Omental fat pad (tissue), 4 donors: Measurements from ENCODE around the gene TRABD2B. TPM values are rescaled to one million over a fixed set of nuclear protein-coding genes. Genes with fewer than 3 reads are reported as not detected.

Experiments used
- ATAC-seq: fragments of 150-250 bp; one replicate; pipeline ENCODE4 v1.9.1; 2016; ENCODE audit warnings: mild to moderate bottlenecking, moderate library complexity; ENCODE audit not compliant: low FRiP score
- DNase-seq: peaks from one replicate; pipeline ENCODE4 v3.0.0-alpha.2; 2019; ENCODE audit warnings: low spot score
- CTCF ChIP-seq, 3 donors: fragments of 450-650 bp; IDR thresholded peaks; one replicate each; pipeline ENCODE4 v1.5.1; 2016 to 2017; ENCODE audit warnings: antibody characterized with exemption in 3 of 3, mild to moderate bottlenecking in 3 of 3, moderate library complexity in 2 of 3
- total RNA-seq, 4 donors: library from RNA; depleted of rRNA; stranded (reverse); fragments of >200 nt; gene quantifications; one replicate each; pipeline ENCODE4 v1.1.0, GENCODE V29; 2016

TRABD2B gene
- total RNA-seq, 4 donors from 2014 or later: 0.82 to 3.0 (median 1.8) TPM

GRCh38 chr1:47814612-47815395, 182.4 kb downstream of the TRABD2B start:
- ATAC-seq (no peak), DNase-seq (no peak)
- no peak for TF ChIP-seq CTCF (IDR thresholded peaks at IDR 0.05)

- DNase-seq (no peak), ATAC-seq (no peak)
- no peak for TF ChIP-seq CTCF (IDR thresholded peaks at IDR 0.05)
Observed at GRCh38 chr1:47813970-47814369, 183.2 kb downstream of the TRABD2B start.

GRCh38 chr1:47812904-47813514, 184.2 kb downstream of the TRABD2B start:
- no peak for TF ChIP-seq CTCF (IDR thresholded peaks at IDR 0.05)
- DNase-seq (no peak), ATAC-seq (no peak)

GRCh38 chr1:47810964-47811682, 186.1 kb downstream of the TRABD2B start:
- ATAC-seq (peak; percentile 73), DNase-seq (no peak)
- no peak for TF ChIP-seq CTCF (IDR thresholded peaks at IDR 0.05)

- ATAC-seq: no peak
- no peak for DNase-seq
- no peak for TF ChIP-seq CTCF (IDR thresholded peaks at IDR 0.05)
Observed at GRCh38 chr1:47809301-47810084, 187.7 kb downstream of the TRABD2B start.

GRCh38 chr1:47808612-47809011, 188.6 kb downstream of the TRABD2B start:
- DNase-seq (no peak), ATAC-seq (no peak)
- TF ChIP-seq CTCF (IDR thresholded peaks at IDR 0.05): no peak
